ENCODE results near the gene L3MBTL2. TPM values are rescaled to one million over a fixed set of nuclear protein-coding genes. Genes with fewer than 3 reads are reported as not detected.

The L3MBTL2 gene
- total RNA-seq, 1 experiment from 2014 or later = 24.7 TPM

DNA sequence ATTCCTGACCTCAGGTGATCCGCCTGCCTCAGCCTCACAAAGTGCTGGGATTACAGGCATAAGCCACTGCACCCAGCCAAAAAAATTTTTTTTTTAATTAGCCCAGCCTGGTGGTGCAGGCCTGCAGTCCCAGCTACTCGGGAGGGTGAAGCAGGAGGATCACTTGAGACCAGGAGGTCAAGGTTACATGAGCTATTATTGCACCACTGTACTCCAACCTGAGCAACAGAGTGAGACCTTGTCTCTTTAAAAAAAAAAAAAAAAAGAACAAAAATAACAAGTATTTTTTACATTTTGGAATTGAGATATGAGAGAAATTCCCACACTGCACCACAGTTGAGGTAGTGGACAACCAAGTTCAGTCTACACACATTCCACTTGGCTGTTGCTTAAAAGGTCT is 13.6 kb upstream of the L3MBTL2 start:
- no peaks in the 10 kb centered on the region for H3K27me3 ChIP-seq (ENCODE audit: insufficient read depth, low read length)
- peaks cover 0 to under 1% of the 10 kb centered on the region in 2 experiments; a peak in 1 of 4 replicates for H3K4me1 ChIP-seq (ENCODE audit: control insufficient read depth in 1 of 2, insufficient read depth in 2 of 2, low read length in 2 of 2)
- ATAC-seq (no peak), DNase-seq (ENCODE audit: low read depth, low spot score) (no peak)
- no peak overlapping the region for H3K4me2 ChIP-seq (ENCODE audit: low read length)
- no peaks in the 10 kb centered on the region for H3K79me2 ChIP-seq (ENCODE audit: insufficient read depth, low read length)
- ChIA-PET RAD21 (ENCODE audit: low non-redundant PET in 1 of 2, low total read pairs in 2 of 2, uncharacterized antibody in 2 of 2, unreplicated experiment in 2 of 2) (no interaction called here), CTCF (interaction anchor here (1.3 kb wide), 1 partner anchor 269 kb away, joined by 3 read pairs; no protein-coding TSS in a partner anchor), POLR2A (no interaction called here)
- no peak overlapping the region for H3K27ac ChIP-seq (ENCODE audit: low read depth, low read length)
- no peak overlapping the region for H3K4me3 ChIP-seq (replicated peaks in 1 of 2; ENCODE audit: low read depth in 1 of 2, low read length in 2 of 2)
- no peaks in the 10 kb centered on the region for H3K36me3 ChIP-seq (ENCODE audit: control insufficient read depth in 1 of 2, insufficient read depth in 2 of 2, low read length in 2 of 2)
- intact Hi-C loops (cut with micrococcal nuclease) = no loop called here
- H3K9me3 ChIP-seq (ENCODE audit: control insufficient read depth in 1 of 2, insufficient read depth in 1 of 2, low read depth in 1 of 2, low read length in 2 of 2) = no peaks in the 10 kb centered on the region
- no peak overlapping the region for H2AFZ ChIP-seq (ENCODE audit: low read depth, low read length, poor library complexity, severe bottlenecking)
- no peak overlapping the region for H3K9ac ChIP-seq (ENCODE audit: low read length)
- no peaks in the 10 kb centered on the region for H4K20me1 ChIP-seq (ENCODE audit: insufficient read depth)
- H3K9me2 ChIP-seq (ENCODE audit: insufficient read depth) = no peaks in the 10 kb centered on the region
- no peak for TF ChIP-seq MAX (IDR thresholded peaks at IDR 0.05)
- no peak for TF ChIP-seq SIN3A (IDR thresholded peaks at IDR 0.05; ENCODE audit: low read depth)
- no peak for TF ChIP-seq CBX3 (IDR thresholded peaks at IDR 0.05; ENCODE audit: low read depth)
- TF ChIP-seq REST (IDR thresholded peaks at IDR 0.05; ENCODE audit: low read depth) = no peak
- no peak for TF ChIP-seq EZH2phosphoT487 (IDR thresholded peaks at IDR 0.05; ENCODE audit: borderline replicate concordance)
- TF ChIP-seq JUND (IDR thresholded peaks at IDR 0.05) = no peak
- no peak for TF ChIP-seq EZH2 (IDR thresholded peaks at IDR 0.05)
- no peak for TF ChIP-seq POLR2A (IDR thresholded peaks at IDR 0.05; ENCODE audit: borderline replicate concordance, extremely low read depth, insufficient read depth, insufficient read length)
- TF ChIP-seq, protein P1, sequence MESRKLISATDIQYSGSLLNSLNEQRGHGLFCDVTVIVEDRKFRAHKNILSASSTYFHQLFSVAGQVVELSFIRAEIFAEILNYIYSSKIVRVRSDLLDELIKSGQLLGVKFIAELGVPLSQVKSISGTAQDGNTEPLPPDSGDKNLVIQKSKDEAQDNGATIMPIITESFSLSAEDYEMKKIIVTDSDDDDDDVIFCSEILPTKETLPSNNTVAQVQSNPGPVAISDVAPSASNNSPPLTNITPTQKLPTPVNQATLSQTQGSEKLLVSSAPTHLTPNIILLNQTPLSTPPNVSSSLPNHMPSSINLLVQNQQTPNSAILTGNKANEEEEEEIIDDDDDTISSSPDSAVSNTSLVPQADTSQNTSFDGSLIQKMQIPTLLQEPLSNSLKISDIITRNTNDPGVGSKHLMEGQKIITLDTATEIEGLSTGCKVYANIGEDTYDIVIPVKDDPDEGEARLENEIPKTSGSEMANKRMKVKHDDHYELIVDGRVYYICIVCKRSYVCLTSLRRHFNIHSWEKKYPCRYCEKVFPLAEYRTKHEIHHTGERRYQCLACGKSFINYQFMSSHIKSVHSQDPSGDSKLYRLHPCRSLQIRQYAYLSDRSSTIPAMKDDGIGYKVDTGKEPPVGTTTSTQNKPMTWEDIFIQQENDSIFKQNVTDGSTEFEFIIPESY (IDR thresholded peaks at IDR 0.05; ENCODE audit: extremely low read depth, insufficient replicate concordance, low read length) = no peak
- TF ChIP-seq, protein P2, sequence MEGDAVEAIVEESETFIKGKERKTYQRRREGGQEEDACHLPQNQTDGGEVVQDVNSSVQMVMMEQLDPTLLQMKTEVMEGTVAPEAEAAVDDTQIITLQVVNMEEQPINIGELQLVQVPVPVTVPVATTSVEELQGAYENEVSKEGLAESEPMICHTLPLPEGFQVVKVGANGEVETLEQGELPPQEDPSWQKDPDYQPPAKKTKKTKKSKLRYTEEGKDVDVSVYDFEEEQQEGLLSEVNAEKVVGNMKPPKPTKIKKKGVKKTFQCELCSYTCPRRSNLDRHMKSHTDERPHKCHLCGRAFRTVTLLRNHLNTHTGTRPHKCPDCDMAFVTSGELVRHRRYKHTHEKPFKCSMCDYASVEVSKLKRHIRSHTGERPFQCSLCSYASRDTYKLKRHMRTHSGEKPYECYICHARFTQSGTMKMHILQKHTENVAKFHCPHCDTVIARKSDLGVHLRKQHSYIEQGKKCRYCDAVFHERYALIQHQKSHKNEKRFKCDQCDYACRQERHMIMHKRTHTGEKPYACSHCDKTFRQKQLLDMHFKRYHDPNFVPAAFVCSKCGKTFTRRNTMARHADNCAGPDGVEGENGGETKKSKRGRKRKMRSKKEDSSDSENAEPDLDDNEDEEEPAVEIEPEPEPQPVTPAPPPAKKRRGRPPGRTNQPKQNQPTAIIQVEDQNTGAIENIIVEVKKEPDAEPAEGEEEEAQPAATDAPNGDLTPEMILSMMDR (IDR thresholded peaks at IDR 0.05 in 2 of 3, conservative IDR thresholded peaks at IDR 0.05 in 1 of 3; ENCODE audit: borderline replicate concordance in 1 of 3, insufficient read depth in 1 of 3, low read depth in 2 of 3, low read length in 2 of 3) = no peak
- TF ChIP-seq POLR2AphosphoS5 (IDR thresholded peaks at IDR 0.05; ENCODE audit: low read depth, low read length) = no peak
- TF ChIP-seq SRF (IDR thresholded peaks at IDR 0.05; ENCODE audit: low read depth) = no peak
- TF ChIP-seq CEBPB (IDR thresholded peaks at IDR 0.05; ENCODE audit: low read depth) = no peak
- no TSS peak for BruUV-seq (replicated peaks)

Measured in HCT116 (cell line).